Measurements from ENCODE around the gene LHPP. TPM values are rescaled to one million over a fixed set of nuclear protein-coding genes. Genes with fewer than 3 reads are reported as not detected.

Gene LHPP
- total and polyA plus RNA-seq, 10 of the 15 experiments (the other 5 are each of a cell fraction or from before 2014, with no cell fraction given): 0.79 to 9.8 (median 6.7) TPM

DNA sequence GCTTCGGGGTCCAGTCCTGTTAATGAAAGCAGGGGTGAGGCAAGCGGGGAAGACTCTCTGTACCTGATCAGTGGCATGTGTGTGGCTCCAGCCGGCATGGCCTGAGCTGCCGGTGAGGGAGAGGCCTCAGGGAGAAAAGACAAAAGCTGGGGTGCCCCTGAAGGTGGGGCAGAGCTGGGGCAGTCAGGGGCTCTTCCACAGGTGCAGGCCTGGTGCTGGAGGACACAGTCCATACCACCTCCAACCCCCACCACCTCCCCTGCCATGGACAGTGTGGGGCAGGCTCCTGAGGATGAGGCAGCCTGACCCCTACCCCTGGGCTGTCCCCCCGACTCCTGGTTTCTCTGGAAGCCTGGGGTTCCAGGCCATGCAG is 129.5 kb downstream of the LHPP start:
- BruUV-seq (replicated peaks): no TSS peak
- Histone ChIP-seq H3K27me3 (replicated peaks in 1 of 2; ENCODE audit: control insufficient read depth in 2 of 2, insufficient read depth in 2 of 2, low read length in 1 of 2) (no peaks in the 10 kb centered on the region; a peak in 1 of 4 replicates), H3K27ac (ENCODE audit: control insufficient read depth, insufficient read depth) (no peak overlapping the region), H3K4me2 (ENCODE audit: control insufficient read depth, insufficient read depth) (no peak overlapping the region), H3K79me2 (ENCODE audit: control insufficient read depth, insufficient read depth, low read length) (no peaks in the 10 kb centered on the region), H3K9me3 (replicated peaks; ENCODE audit: control insufficient read depth, insufficient read depth, low read length) (no peaks in the 10 kb centered on the region; the same call in 1 of the 3 replicates), H3K4me3 (no peak overlapping the region), H3K9ac (ENCODE audit: control insufficient read depth, insufficient read depth, low read length) (no peak overlapping the region), H3K4me1 (ENCODE audit: control insufficient read depth, insufficient read depth, low read length) (peaks cover 10% of the 10 kb centered on the region), H3K36me3 (ENCODE audit: control insufficient read depth in 2 of 2, insufficient read depth in 2 of 2, low read length in 1 of 2) (no peaks in the 10 kb centered on the region), H2AFZ (ENCODE audit: control insufficient read depth, low read depth, low read length) (no peak overlapping the region), H4K20me1 (ENCODE audit: control insufficient read depth, insufficient read depth) (no peaks in the 10 kb centered on the region)
- intact Hi-C loops (cut with micrococcal nuclease; ENCODE audit: unreplicated experiment): no loop called here
- ChIA-PET SMC1A (ENCODE audit: uncharacterized antibody, unreplicated experiment) (interaction anchor here (1.3 kb wide), 1 partner anchor 150 kb away, joined by 4 read pairs; no protein-coding TSS in a partner anchor), CTCF (no interaction called here), POLR2A (no interaction called here), RAD21 (ENCODE audit: unreplicated experiment) (no interaction called here)
- TF ChIP-seq SMAD1 (IDR thresholded peaks at IDR 0.05; ENCODE audit: low read depth, partially characterized antibody): no peak
- no peak for TF ChIP-seq PML (IDR thresholded peaks at IDR 0.05; ENCODE audit: low read length)
- TF ChIP-seq ZNF274 (IDR thresholded peaks at IDR 0.05; ENCODE audit: insufficient read depth, insufficient read length): no peak
- no peak for TF ChIP-seq IKZF2 (IDR thresholded peaks at IDR 0.05)
- TF ChIP-seq, protein P1, sequence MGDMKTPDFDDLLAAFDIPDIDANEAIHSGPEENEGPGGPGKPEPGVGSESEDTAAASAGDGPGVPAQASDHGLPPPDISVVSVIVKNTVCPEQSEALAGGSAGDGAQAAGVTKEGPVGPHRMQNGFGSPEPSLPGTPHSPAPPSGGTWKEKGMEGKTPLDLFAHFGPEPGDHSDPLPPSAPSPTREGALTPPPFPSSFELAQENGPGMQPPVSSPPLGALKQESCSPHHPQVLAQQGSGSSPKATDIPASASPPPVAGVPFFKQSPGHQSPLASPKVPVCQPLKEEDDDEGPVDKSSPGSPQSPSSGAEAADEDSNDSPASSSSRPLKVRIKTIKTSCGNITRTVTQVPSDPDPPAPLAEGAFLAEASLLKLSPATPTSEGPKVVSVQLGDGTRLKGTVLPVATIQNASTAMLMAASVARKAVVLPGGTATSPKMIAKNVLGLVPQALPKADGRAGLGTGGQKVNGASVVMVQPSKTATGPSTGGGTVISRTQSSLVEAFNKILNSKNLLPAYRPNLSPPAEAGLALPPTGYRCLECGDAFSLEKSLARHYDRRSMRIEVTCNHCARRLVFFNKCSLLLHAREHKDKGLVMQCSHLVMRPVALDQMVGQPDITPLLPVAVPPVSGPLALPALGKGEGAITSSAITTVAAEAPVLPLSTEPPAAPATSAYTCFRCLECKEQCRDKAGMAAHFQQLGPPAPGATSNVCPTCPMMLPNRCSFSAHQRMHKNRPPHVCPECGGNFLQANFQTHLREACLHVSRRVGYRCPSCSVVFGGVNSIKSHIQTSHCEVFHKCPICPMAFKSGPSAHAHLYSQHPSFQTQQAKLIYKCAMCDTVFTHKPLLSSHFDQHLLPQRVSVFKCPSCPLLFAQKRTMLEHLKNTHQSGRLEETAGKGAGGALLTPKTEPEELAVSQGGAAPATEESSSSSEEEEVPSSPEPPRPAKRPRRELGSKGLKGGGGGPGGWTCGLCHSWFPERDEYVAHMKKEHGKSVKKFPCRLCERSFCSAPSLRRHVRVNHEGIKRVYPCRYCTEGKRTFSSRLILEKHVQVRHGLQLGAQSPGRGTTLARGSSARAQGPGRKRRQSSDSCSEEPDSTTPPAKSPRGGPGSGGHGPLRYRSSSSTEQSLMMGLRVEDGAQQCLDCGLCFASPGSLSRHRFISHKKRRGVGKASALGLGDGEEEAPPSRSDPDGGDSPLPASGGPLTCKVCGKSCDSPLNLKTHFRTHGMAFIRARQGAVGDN (IDR thresholded peaks at IDR 0.05): no peak
- TF ChIP-seq, protein P2, sequence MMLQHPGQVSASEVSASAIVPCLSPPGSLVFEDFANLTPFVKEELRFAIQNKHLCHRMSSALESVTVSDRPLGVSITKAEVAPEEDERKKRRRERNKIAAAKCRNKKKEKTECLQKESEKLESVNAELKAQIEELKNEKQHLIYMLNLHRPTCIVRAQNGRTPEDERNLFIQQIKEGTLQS (IDR thresholded peaks at IDR 0.05; ENCODE audit: borderline replicate concordance, extremely low read depth, low read depth, low read length): no peak
- TF ChIP-seq ZZZ3 (IDR thresholded peaks at IDR 0.05; ENCODE audit: control insufficient read depth, insufficient read length, low read depth): no peak
- no peak for TF ChIP-seq RAD51 (IDR thresholded peaks at IDR 0.05)
- TF ChIP-seq BACH1 (IDR thresholded peaks at IDR 0.05; ENCODE audit: borderline replicate concordance): no peak
- no peak for TF ChIP-seq ZNF217 (IDR thresholded peaks at IDR 0.05)
- no peak for TF ChIP-seq TAF1 (IDR thresholded peaks at IDR 0.05; ENCODE audit: borderline replicate concordance, low read depth, low read length)
- TF ChIP-seq HCFC1 (IDR thresholded peaks at IDR 0.05; ENCODE audit: low read length): no peak
- TF ChIP-seq PAX5 (IDR thresholded peaks at IDR 0.05; ENCODE audit: borderline replicate concordance, low read depth, low read length): no peak
- no peak for TF ChIP-seq EGR1 (IDR thresholded peaks at IDR 0.05; ENCODE audit: borderline replicate concordance in 1 of 2, low read depth in 2 of 2, low read length in 2 of 2)
- no peak for TF ChIP-seq ATF7 (IDR thresholded peaks at IDR 0.05; ENCODE audit: low read depth)
- no peak for TF ChIP-seq SUZ12 (IDR thresholded peaks at IDR 0.05; ENCODE audit: unreplicated experiment)
- TF ChIP-seq CHD4 (IDR thresholded peaks at IDR 0.05): no peak
- ATAC-seq (no peak), FAIRE-seq (no peak), DNase-seq (ENCODE audit: low read depth, low spot score) (no peak)
- WGBS (ENCODE audit: insufficient coverage, insufficient replicate concordance, low lambda C conversion rate, missing lambda C conversion rate): 71% methylated on average over 4 of the region's 5 CpGs
- in situ Hi-C loops (cut with MboI): no loop called here
